Mucosa of descending colon (tissue), 3 donors: Measurements from ENCODE around the gene COQ8B. TPM values are rescaled to one million over a fixed set of nuclear protein-coding genes. Genes with fewer than 3 reads are reported as not detected.
"Not testable (repeated sequence)": the region's sequence is repeated elsewhere in the genome, so short reads cannot be mapped to it uniquely, and the experiment has no call there.

Experiments used
- ATAC-seq: fragments of 200-7000 bp; cut with Tn5 transposase; one replicate; pipeline ENCODE4 v1.9.1; 2020; ENCODE audit warnings: mild to moderate bottlenecking, moderate library complexity
- DNase-seq, 3 donors: peaks; one replicate each; pipeline ENCODE4 v3.0.0-alpha.2; 2020
- H3K36me3 ChIP-seq: fragments of 200-600 bp; one replicate; pipeline ENCODE4 v1.8.0; 2021; ENCODE audit warnings: low read depth, mild to moderate bottlenecking
- H3K4me1 ChIP-seq: fragments of 200-600 bp; one replicate; pipeline ENCODE4 v1.8.0; 2021; ENCODE audit warnings: low read depth, mild to moderate bottlenecking
- H3K4me3 ChIP-seq: fragments of 200-600 bp; one replicate; pipeline ENCODE4 v1.8.0; 2021; ENCODE audit warnings: mild to moderate bottlenecking
- H3K9me3 ChIP-seq: fragments of 200-600 bp; one replicate; pipeline ENCODE4 v1.8.0; 2021; ENCODE audit warnings: mild to moderate bottlenecking
- CTCF ChIP-seq: fragments of 200-600 bp; IDR thresholded peaks from one replicate; pipeline ENCODE4 v1.8.0; 2022; ENCODE audit warnings: antibody characterized with exemption, mild to moderate bottlenecking
- intact Hi-C, 2 donors: fragments of 100-400 bp; cut with DNase I in 1 of 2; cut with micrococcal nuclease in 1 of 2; formaldehyde crosslinking; loops; one replicate each; pipeline versions ENCODE4 v1.11.0 to v1.11.1; 2022; cut with DNase I, micrococcal nuclease
- long read RNA-seq, 2 donors: library from polyadenylated mRNA; unstranded; transcript quantifications; one replicate each; pipeline ENCODE4 v2.0.0, GENCODE V29; 2019 to 2021
- total RNA-seq, 3 donors: library from RNA; stranded (reverse); fragmentation: NEBNext Ultra II Directional in 2 of 3; extraction: Animal tissue kit (Norgen Biotek cat#: 25700) in 2 of 3; gene quantifications; one replicate each; pipeline versions ENCODE4 v1.2.1 to v1.2.4, GENCODE V29; 2021 to 2023
- donor health status: DM: no; HTN: no; CAD: no; lungs with moderate emphysema.
- donor health status: DM: no; HTN: no; CAD: no.
- donor health status: DM: no; HTN: yes; CAD: no.

COQ8B gene
- 10 to 100 TPM; 29.9 to 49.2 (median 39.3) TPM for total RNA-seq
- long read RNA-seq, donor 1, partial matches to known transcripts = 5 of 41 reads
- long read RNA-seq, donor 1, other reads (novel, unspliced or antisense) = 35 of 41 reads
- long read RNA-seq, donor 2, partial matches to known transcripts = 2 of 15 reads
- long read RNA-seq, donor 2, other reads (novel, unspliced or antisense) = 12 of 15 reads

GRCh38 chr19:40716482-40717324 is at the start of gene COQ8B, which contains the start of gene ITPKC:
Gene COQ8B (minus strand): TSS chr19:40716886. CDS start chr19:40714632, 2,254 bp downstream.
Gene ITPKC (plus strand): TSS chr19:40717112. CDS start chr19:40717136, 24 bp downstream.
- H3K4me1 ChIP-seq = peaks cover 30% of the 10 kb centered on the region
- peak within 1 kb of the TSS; percentile 69 for H3K4me3 ChIP-seq
- intact Hi-C loops = no loop called here
- peak; percentile 100 for DNase-seq
- peak; percentile 27 for TF ChIP-seq CTCF
- no peaks in the 10 kb centered on the region for H3K9me3 ChIP-seq
- H3K36me3 ChIP-seq = no peaks in the 10 kb centered on the region
- peak; percentile 76 for ATAC-seq

DNA sequence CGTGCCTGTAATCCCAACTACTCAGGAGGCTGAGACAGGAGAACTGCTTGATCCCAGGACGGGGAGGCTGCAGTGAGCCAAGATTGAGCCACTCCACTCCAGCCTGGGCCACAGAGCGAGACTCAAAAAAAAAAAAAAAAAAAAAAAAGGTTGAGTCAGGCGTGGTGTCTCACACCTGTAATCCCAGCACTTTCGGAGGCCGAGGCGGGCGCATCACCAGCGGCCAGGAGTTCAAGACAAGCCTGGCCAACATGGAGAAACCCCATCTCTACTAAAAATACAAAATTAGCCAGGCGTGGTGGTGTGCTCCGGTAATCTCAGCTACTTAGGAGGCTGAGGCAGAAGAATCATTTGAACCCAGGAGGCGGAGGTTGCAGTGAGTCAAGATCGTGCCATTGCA is 49.7 kb upstream of the COQ8B start:
- intact Hi-C loops, H3K9me3 ChIP-seq, ATAC-seq, H3K4me3 ChIP-seq, H3K4me1 ChIP-seq, DNase-seq: not testable (repeated sequence)
- H3K36me3 ChIP-seq = peaks cover 20% of the 10 kb centered on the region

DNA sequence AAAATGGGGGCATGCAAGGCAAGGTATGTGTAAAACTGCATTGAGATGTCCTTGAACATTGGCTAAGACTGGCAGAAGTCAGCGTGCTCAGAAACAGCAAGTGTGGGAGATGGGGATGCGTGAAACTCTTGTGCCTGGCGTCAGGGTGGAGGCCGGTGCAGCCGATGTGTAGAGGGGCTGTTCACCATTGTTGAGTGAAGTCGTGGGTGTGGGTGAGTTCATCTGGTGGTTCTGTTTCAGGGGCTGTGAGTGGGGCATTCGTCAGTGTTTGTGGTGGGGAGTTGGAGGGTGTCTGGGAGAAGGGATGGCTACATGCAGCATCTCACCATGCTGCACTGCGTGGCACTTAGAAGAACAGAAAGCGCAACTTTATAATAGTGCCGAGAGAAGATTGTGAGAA is 47.3 kb upstream of the COQ8B start:
- no peaks in the 10 kb centered on the region for H3K9me3 ChIP-seq
- peaks cover 27% of the 10 kb centered on the region for H3K36me3 ChIP-seq
- no peak for DNase-seq
- TF ChIP-seq CTCF = no peak
- H3K4me3 ChIP-seq = no peak overlapping the region
- no peak for ATAC-seq
- no peaks in the 10 kb centered on the region for H3K4me1 ChIP-seq
- intact Hi-C loops = no loop called here

DNA sequence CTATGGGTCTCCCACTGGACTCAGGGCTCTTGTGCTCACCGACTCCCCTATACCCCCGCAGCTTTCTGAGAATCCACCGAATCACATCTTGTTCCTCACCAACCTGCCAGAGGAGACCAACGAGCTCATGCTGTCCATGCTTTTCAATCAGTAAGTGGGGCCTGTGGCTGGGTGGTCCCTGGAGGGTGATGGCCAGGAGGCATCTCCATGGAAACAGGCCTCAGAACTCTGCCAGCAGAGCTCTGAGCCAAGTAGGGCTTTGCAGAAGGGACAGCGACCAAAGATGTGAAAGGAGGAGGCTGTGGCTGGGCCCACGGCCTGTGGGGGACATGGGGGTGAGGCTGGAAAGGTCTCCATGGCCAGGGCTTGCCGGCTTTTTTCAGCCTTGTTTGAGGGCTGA is 46.8 kb upstream of the COQ8B start:
- Histone ChIP-seq H3K9me3 (no peaks in the 10 kb centered on the region), H3K36me3 (peaks cover 30% of the 10 kb centered on the region), H3K4me3 (no peak overlapping the region), H3K4me1 (no peaks in the 10 kb centered on the region)
- intact Hi-C loops = no loop called here
- DNase-seq (no peak), ATAC-seq (no peak)
- TF ChIP-seq CTCF = no peak

DNA sequence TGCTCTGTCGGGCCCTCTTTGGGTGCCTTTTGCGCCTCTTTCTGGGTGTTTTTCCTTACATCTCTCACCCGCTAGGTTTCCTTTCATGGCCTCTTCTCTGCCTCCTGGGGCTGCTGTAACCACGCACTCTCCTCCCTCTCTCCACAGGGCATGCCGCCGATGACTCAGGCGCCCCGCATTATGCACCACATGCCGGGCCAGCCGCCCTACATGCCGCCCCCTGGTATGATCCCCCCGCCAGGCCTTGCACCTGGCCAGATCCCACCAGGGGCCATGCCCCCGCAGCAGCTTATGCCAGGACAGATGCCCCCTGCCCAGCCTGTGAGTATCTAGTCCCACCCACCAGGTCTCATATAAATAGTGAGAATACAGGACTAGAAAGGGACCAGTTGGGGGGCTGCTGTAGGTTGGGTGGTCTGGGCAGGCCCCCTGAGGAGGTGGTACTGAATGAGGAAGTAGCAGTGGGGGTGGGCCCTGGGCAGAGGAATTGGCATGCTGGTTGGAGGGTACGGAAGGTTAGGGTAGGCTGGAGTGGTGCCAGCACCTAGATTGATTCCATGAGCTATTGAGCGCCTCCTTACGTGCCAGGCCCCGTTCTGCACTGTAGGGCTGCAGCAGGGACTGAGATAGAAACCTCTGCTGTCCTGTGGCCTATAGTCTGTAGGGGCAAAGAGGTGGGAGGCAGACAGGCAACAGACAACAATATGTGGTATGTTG is 46.2 kb upstream of the COQ8B start:
- ATAC-seq (no peak), DNase-seq (no peak)
- no peaks in the 10 kb centered on the region for H3K9me3 ChIP-seq
- no peak for TF ChIP-seq CTCF
- H3K36me3 ChIP-seq = peaks cover 36% of the 10 kb centered on the region
- intact Hi-C loops = no loop called here
- H3K4me1 ChIP-seq = no peaks in the 10 kb centered on the region
- H3K4me3 ChIP-seq = no peak overlapping the region

GRCh38 chr19:40759352-40759751 is 42.7 kb upstream of the COQ8B start:
- Histone ChIP-seq H3K4me3 (no peak overlapping the region), H3K36me3 (peaks cover 26% of the 10 kb centered on the region), H3K4me1 (peaks cover 19% of the 10 kb centered on the region), H3K9me3 (no peaks in the 10 kb centered on the region)
- DNase-seq (no peak), ATAC-seq (no peak)
- TF ChIP-seq CTCF = no peak
- intact Hi-C loops = no loop called here
